Jurkat, Clone E6-1 (cell line): Measurements from ENCODE around the gene OAS3.

Experiments
- DNase-seq: peaks from one replicate; pipeline ENCODE4 v3.0.0-alpha.2; 2011; ENCODE audit warnings: low read depth, low spot score
- H3K4me3 ChIP-seq: 2 replicates; pipeline ENCODE4 v1.5.1; 2011; ENCODE audit warnings: mild to moderate bottlenecking, low read length, control low read depth, moderate library complexity

OAS3 gene

DNA sequence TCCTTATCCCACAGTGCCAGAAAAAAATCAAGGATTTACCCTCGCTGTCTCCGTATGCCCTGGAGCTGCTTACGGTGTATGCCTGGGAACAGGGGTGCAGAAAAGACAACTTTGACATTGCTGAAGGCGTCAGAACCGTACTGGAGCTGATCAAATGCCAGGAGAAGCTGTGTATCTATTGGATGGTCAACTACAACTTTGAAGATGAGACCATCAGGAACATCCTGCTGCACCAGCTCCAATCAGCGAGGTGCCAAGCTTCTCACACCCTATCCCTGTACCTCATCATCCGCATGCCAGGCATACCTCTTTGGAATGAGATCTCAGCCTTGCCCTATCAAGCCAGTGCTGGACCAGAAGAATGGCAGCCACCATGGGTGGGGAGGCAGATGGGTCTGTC is 59.2 kb downstream of the OAS3 start:
- no peak for DNase-seq
- H3K4me3 ChIP-seq = no peak overlapping the region

DNA sequence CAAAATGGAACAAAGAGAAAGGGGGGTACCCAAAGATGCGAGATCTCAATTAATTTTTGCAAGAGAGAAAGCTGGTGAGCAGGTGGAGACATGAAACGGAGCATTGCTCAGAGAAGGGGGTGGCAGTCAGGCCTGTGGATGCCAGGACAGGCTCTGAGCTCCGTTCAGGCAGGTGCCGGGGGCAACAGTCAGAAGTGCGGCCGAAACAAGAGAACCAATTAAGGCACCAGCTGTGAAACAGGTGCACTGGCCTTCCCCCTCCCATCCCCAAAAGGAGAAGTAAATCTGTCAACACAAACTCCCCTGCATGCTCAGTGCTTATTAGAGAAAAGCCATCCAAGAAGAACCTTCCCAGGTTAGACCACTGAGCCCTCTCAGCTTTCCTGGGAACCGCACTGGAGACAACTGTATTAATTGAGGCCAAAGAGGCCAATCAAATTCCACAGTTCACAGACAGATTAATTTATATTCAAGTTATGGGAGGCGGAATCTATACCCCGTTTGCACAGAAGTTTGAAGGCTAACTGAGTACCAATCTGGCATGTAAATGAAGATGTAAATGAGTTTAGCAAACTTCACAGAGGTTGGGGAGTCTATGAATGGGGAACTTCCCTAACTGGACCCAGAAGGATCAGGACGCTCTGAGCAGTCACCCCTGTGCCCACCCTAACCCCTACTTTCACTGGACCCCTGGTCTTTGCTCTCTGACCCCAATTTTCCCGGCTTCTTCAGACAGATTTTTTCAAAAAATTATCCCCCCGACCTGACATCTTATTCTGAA is 60.9 kb downstream of the OAS3 start:
- DNase-seq = no peak
- no peak overlapping the region for H3K4me3 ChIP-seq

DNA sequence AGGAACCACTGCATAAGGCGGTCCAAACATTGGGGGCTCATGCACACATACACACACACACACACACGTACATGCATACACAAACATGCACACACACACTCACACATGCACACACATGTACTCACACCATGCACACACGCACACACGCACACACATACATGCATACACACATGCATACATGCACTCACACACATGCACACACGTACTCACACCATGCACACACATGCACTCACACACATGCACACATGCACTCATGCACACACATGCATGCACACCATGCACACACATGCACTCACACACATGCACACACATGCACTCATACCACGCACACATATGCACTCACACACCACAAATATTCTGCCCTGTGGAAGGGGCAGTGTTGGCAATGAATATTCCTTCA is 62.2 kb downstream of the OAS3 start:
- no peak overlapping the region for H3K4me3 ChIP-seq

DNA sequence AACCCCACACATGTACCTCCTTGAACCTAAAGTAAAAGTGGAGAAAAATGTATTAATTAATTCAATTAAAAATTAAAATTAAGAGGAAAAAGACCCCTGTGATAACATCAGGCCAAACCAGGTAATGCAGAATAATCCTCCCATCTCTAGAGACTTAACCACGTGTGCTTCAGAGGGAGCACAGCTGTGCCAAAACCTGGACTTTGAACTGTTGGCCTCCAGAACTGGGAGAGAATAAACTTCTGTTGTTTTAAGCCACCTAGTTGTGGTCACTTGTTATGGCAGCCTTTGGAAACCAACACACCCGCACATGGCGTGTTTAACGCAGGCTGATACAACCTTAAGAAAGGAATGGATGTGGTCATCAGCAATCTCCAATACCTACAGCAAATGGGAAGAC is 63.9 kb downstream of the OAS3 start:
- DNase-seq = no peak
- no peak overlapping the region for H3K4me3 ChIP-seq

More for the DNA sequence above, 62.2 kb downstream of the OAS3 start:
- no peak for DNase-seq

DNA sequence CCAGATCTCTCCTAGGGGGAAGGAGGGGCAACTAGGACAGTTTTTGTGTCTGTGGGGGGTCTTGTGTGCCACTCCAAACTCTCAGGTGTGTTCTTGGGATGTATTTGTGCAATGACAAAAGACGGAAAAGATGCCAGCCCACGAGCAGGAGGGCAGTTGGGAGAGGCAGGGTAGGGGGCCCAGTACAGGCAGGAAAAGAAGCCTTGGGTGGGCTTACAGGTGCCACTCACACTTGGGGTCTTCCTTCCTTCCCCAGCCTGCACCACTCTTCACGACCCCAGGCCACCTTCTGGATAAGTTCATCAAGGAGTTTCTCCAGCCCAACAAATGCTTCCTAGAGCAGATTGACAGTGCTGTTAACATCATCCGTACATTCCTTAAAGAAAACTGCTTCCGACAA is 64.4 kb downstream of the OAS3 start:
- no peak overlapping the region for H3K4me3 ChIP-seq
- DNase-seq = no peak

DNA sequence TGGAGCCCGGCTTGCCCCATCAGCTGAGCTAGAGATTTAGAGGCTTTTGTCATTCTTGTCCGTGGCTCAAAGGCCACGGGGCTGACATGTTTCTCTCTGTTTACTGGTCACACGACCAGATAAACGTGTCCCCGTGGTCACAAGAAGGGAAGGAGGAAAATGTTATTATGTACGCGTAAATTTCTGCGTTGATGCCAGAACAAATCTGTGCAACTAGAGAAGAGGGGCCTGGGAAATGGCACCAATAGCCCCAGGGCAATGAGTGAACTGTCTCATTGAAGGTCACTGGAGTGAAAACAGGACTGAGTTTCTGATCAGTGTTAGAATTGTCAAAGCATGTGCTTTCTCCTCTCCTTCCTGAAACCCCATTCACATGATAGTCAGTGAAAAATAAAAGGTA is 65.4 kb downstream of the OAS3 start:
- H3K4me3 ChIP-seq = no peak overlapping the region
- DNase-seq = no peak

DNA sequence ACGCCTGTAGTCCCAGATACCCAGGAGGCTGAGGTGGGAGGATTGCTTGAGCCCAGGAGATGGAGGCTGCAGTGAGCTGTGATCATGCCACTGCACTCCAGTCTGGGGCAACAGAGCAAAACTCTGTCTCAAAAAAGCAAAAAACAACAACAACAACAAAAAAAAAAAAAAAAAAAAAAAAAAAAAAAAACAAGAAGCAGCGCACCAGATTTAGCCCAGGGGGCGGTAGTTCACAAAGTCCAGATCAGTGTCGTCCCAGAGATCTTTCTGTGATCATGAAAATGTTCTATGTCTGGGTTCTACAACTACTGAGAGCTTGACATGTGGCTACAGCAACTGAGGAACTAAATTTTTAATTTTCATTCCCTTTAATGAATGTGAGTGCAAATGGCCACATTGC is 67.5 kb downstream of the OAS3 start:
- H3K4me3 ChIP-seq = no peak overlapping the region
- no peak for DNase-seq

DNA sequence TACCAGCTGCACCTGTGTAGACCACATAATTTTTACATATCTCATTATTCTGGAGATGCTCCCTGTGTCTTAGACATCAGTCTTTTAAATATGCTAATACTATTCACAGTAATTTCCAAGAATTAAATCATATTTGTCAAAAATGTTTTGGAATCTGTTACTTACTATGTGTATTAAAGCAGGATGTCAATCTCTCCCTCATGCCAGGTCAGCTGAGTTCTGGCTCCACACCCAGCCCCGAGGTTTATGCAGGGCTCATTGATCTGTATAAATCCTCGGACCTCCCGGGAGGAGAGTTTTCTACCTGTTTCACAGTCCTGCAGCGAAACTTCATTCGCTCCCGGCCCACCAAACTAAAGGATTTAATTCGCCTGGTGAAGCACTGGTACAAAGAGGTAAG is 67.9 kb downstream of the OAS3 start:
- DNase-seq = no peak
- no peak overlapping the region for H3K4me3 ChIP-seq

DNA sequence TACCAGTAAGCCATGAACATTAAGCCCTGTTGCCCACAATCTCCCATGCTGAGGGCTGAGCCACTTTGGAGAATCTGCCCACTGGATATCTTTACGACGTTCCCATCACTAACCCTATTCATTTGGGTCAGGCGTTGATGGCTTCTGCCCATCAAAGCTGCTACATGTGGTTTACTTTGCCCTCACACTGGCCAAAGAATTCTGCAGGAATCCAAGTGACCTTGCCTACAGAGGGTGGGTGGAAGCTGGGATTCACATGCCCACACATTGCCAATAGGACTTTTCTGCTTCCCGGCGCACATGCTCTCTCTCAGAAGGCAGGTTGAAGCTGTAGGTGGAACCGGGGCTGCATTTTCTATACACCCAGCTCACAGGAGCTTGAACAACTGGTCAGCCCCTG is 68.4 kb downstream of the OAS3 start:
- no peak overlapping the region for H3K4me3 ChIP-seq
- no peak for DNase-seq

DNA sequence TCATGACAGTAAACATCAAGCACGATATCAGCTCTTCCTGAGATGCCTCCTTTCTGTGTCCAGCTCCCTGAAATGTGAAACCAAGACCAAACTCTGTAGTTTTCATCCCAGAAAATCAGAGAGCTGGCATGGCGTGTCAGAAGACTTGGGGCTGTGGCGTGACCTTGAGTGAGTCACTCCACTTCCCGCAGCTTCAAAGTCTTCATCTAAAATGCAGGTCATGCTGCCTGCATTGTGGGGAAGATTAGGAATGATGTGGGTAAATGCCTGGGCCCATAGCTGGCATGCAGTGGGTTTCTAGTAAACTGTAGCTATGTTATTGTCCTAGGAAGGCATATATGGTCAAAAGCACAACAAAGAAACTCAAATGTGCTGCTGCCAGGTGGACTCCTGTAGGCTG is 68.9 kb downstream of the OAS3 start:
- H3K4me3 ChIP-seq = no peak overlapping the region
- DNase-seq = no peak

DNA sequence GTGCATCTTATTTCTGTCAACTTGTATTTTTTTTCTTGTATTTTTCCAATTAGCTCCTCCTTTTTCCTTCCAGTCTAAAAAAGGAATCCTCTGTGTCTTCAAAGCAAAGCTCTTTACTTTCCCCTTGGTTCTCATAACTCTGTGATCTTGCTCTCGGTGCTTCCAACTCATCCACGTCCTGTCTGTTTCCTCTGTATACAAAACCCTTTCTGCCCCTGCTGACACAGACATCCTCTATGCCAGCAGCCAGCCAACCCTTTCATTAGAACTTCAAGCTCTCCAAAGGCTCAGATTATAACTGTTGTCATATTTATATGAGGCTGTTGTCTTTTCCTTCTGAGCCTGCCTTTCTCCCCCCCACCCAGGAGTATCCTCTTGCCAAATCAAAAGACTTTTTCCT is 72.4 kb downstream of the OAS3 start:
- no peak for DNase-seq
- no peak overlapping the region for H3K4me3 ChIP-seq

DNA sequence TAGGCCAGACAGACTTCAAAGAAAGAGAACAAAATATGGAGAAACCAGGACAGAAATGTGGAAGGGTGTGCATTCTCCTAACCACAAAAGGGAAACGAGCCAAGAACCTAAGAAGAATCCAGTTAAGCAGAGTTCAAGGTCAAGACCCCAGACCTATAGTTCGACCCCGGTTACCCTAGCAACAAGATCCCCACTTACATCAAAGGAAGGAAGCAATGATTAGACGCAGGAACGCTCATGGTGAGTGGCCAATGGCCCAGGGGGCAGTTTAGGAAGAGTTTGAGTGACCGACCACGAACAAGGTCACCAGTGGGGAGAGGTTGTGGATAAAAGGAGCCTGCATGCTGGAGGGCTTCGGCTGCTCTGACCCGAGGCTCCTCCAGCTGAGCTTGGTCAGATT is 76.3 kb downstream of the OAS3 start:
- no peak for DNase-seq
- H3K4me3 ChIP-seq = no peak overlapping the region

DNA sequence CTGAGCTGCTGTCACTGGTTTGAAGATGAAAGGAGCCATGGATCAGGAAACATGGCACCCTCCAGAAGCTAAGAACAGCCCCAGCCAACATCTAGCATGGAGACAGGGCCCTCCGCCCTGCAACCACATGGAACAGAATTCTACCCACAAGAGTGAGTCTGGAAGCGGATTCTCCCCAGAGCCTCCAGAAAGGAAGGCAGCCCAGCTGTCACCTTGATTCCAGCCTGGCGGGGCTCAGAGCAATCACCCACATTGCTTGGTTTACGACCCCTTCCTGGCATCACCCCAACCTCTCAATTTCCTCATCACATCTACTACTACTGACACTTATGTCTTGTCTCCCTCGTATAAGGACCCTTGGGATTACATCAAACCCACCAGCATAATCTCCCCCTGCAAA is 78.5 kb downstream of the OAS3 start:
- H3K4me3 ChIP-seq = no peak overlapping the region
- no peak for DNase-seq

DNA sequence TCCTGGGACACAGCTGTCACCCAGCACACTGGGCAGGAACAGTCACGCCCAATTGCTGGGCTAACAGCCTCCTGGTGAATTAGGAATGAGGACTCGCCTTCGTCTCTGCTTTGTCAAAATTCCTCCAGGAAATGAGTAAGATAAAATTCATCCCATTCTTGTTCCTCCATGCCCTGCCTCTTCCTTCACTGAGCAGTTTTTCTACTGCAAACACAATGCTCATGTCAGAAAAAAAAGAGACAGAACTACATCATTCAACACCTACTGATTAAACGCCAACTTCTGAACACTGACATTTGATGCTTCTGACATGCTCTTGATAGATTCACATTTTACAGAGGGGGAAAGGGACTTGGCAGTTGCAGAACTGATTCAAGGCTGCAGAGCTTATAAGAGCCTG is 80.8 kb downstream of the OAS3 start:
- no peak for DNase-seq

DNA sequence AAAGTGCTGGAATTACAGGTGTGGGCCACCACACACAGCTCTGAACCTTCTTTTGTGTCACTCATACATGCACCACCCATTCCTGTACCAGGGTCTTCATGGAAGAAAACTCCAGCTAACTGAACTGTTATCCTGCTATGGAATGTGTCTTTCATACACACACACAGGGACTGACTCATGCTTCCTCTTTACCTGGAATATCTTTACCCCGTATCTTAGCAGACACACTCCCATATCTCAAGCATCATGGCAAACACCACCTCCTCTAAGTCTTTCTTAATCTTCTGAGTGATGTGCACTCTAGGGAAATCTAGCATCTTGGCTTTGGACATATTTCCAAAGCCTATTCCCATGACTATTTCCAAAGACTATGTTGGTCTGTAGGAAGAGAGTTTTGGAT is 83.2 kb downstream of the OAS3 start:
- no peak overlapping the region for H3K4me3 ChIP-seq
- no peak for DNase-seq

More for the DNA sequence above, 80.8 kb downstream of the OAS3 start:
- H3K4me3 ChIP-seq = no peak overlapping the region
